Testis (tissue), 2 donors: ENCODE measurements around the gene ADAMTSL2.

Experiments used
- POLR2A ChIP-seq: fragments of 450-650 bp; IDR thresholded peaks from one replicate; pipeline ENCODE4 v1.6.1; 2017; ENCODE audit warnings: antibody characterized with exemption, mild to moderate bottlenecking, moderate library complexity
- TF ChIP-seq, protein P1 (sequence below), 3 experiments: fragments of 450-650 bp in 2 of 3; fragments of 200-600 bp in 1 of 3; sonication (generic) in 1 of 3; IDR thresholded peaks; one replicate each; pipeline ENCODE4 v1.5.1; 2016 to 2019; ENCODE audit warnings: antibody characterized with exemption in 3 of 3, mild to moderate bottlenecking in 2 of 3, moderate library complexity in 1 of 3

DNA sequence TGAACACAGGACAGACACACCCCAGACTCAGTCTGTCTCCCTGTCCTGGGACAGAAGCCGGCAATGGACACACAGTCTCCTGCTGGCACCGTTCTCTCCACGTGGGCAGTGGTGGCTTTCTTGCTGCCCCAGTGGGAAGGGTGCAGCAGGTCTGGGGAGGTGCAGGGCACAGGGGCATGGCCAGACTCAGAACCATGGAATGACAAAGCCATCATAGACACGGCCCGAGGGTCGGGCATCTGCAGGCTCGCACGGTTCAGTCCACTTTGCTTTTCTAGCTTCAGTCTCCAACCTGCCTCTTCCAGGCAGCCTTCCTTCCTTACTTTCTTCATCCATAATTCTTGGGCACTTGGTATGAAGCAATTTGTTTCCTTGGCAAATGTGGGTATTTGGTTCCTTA, 26.5 kb upstream of the ADAMTSL2 start:
- TF ChIP-seq, protein P1, sequence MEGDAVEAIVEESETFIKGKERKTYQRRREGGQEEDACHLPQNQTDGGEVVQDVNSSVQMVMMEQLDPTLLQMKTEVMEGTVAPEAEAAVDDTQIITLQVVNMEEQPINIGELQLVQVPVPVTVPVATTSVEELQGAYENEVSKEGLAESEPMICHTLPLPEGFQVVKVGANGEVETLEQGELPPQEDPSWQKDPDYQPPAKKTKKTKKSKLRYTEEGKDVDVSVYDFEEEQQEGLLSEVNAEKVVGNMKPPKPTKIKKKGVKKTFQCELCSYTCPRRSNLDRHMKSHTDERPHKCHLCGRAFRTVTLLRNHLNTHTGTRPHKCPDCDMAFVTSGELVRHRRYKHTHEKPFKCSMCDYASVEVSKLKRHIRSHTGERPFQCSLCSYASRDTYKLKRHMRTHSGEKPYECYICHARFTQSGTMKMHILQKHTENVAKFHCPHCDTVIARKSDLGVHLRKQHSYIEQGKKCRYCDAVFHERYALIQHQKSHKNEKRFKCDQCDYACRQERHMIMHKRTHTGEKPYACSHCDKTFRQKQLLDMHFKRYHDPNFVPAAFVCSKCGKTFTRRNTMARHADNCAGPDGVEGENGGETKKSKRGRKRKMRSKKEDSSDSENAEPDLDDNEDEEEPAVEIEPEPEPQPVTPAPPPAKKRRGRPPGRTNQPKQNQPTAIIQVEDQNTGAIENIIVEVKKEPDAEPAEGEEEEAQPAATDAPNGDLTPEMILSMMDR (IDR thresholded peaks at IDR 0.05) = no peak
- TF ChIP-seq POLR2A = no peak
